Lung (tissue), 12 donors: ENCODE results near the gene TRAPPC12. TPM values are rescaled to one million over a fixed set of nuclear protein-coding genes. Genes with fewer than 3 reads are reported as not detected.
"Not testable (repeated sequence)": the region's sequence is repeated elsewhere in the genome, so short reads cannot be mapped to it uniquely, and the experiment has no call there.

Experiments
- ATAC-seq: fragments of 200-7000 bp; cut with Tn5 transposase; one replicate; pipeline ENCODE4 v1.9.1; 2020; ENCODE audit warnings: moderate number of reproducible peaks; ENCODE audit not compliant: insufficient read depth, low FRiP score
- DNase-seq, 3 donors: peaks; one replicate each; pipeline ENCODE4 v3.0.0-alpha.2; 2013 to 2017
- H3K27ac ChIP-seq, 2 donors: one replicate each; pipeline ENCODE4 v1.5.1; 2013; ENCODE audit warnings: mild to moderate bottlenecking in 2 of 2, moderate library complexity in 2 of 2, control low read depth in 1 of 2, inconsistent platforms in 1 of 2, low read depth in 1 of 2, low read length in 1 of 2
- H3K27me3 ChIP-seq, 3 donors: one replicate each; pipeline ENCODE4 v1.5.1; 2013; ENCODE audit warnings: low read length in 2 of 3; ENCODE audit not compliant: control insufficient read depth in 3 of 3, insufficient read depth in 3 of 3
- H3K36me3 ChIP-seq, 4 donors: one replicate each; pipeline ENCODE4 v1.5.1; 2013; ENCODE audit warnings: low read length in 4 of 4, mild to moderate bottlenecking in 1 of 4, moderate library complexity in 1 of 4; ENCODE audit not compliant: control insufficient read depth in 4 of 4, insufficient read depth in 4 of 4
- H3K4me1 ChIP-seq, 5 donors: one replicate each; pipeline ENCODE4 v1.5.1; 2013; ENCODE audit warnings: low read length in 5 of 5, mild to moderate bottlenecking in 2 of 5, moderate library complexity in 1 of 5; ENCODE audit not compliant: control insufficient read depth in 5 of 5, insufficient read depth in 5 of 5
- H3K4me3 ChIP-seq: one replicate; pipeline ENCODE4 v1.5.1; 2013; ENCODE audit warnings: mild to moderate bottlenecking, control low read depth, moderate library complexity
- H3K9ac ChIP-seq, 2 donors: one replicate each; pipeline ENCODE4 v1.5.1; 2013; ENCODE audit warnings: low read length in 2 of 2, control low read depth in 1 of 2; ENCODE audit not compliant: insufficient read depth in 1 of 2
- H3K9me3 ChIP-seq, 4 donors: one replicate each; pipeline ENCODE4 v1.5.1; 2013; ENCODE audit warnings: low read length in 3 of 4, mild to moderate bottlenecking in 1 of 4, moderate library complexity in 1 of 4; ENCODE audit not compliant: control insufficient read depth in 4 of 4, insufficient read depth in 3 of 4
- WGBS, 2 donors: extraction: QIAGEN DNeasy Blood & Tissue Kit; methylation state at CpG; one replicate each; pipeline ENCODE4 v1.1.7; 2013; 5-methylcytosine and 5-hydroxymethylcytosine counted together
- polyA plus RNA-seq, 2 donors: library from polyadenylated mRNA; stranded (reverse); fragments of 200-250 nt; gene quantifications; one replicate each; pipeline ENCODE4 v1.2.1, GENCODE V29; 2013
- total RNA-seq, 2 donors: library from RNA; depleted of rRNA in 1 of 2; stranded (reverse); fragments of >200 nt in 1 of 2; gene quantifications; one replicate each; pipeline ENCODE4 v1.2.1, GENCODE V29; 2014 to 2021
- TF ChIP-seq, protein P1 (sequence below): IDR thresholded peaks from 2 replicates; pipeline ENCODE4 v1.5.1; 2012; ENCODE audit warnings: mild to moderate bottlenecking; ENCODE audit errors: control extremely low read depth, extremely low read depth
- donor health status: control.
- donor health status: control.
- donor health status: Bipolar disorder and iron deficiency.
- donor health status: healthy.
- donor health status: DM: yes; HTN: yes; CAD: no.

Gene TRAPPC12
- total and polyA plus RNA-seq, 4 donors: 49.9 to 117 (median 91.0) TPM

GRCh38 chr2:3365219-3365618 lies 14.3 kb upstream of the TRAPPC12 start:
- ATAC-seq (no peak), DNase-seq (no peak)
- Histone ChIP-seq H3K4me3 (no peak overlapping the region), H3K36me3 (no peaks in the 10 kb centered on the region), H3K27ac (no peak overlapping the region), H3K27me3 (no peaks in the 10 kb centered on the region), H3K9me3 (no peaks in the 10 kb centered on the region), H3K9ac (no peak overlapping the region), H3K4me1 (peaks cover 0 to 4% (median 0%) of the 10 kb centered on the region in 5 donors)
- TF ChIP-seq, protein P1, sequence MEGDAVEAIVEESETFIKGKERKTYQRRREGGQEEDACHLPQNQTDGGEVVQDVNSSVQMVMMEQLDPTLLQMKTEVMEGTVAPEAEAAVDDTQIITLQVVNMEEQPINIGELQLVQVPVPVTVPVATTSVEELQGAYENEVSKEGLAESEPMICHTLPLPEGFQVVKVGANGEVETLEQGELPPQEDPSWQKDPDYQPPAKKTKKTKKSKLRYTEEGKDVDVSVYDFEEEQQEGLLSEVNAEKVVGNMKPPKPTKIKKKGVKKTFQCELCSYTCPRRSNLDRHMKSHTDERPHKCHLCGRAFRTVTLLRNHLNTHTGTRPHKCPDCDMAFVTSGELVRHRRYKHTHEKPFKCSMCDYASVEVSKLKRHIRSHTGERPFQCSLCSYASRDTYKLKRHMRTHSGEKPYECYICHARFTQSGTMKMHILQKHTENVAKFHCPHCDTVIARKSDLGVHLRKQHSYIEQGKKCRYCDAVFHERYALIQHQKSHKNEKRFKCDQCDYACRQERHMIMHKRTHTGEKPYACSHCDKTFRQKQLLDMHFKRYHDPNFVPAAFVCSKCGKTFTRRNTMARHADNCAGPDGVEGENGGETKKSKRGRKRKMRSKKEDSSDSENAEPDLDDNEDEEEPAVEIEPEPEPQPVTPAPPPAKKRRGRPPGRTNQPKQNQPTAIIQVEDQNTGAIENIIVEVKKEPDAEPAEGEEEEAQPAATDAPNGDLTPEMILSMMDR: no peak
- 88 to 96% methylated on average over 5 of the region's 5 CpGs for WGBS, 2 donors

GRCh38 chr2:3368261-3368722 lies 11.2 kb upstream of the TRAPPC12 start:
- DNase-seq (no peak), ATAC-seq (no peak)
- 93 to 99% methylated on average over 4 of the region's 4 CpGs for WGBS, 2 donors
- H3K4me3 ChIP-seq: no peak overlapping the region
- TF ChIP-seq, protein P1: no peak
- no peak overlapping the region for H3K9ac ChIP-seq
- H3K9me3 ChIP-seq: no peaks in the 10 kb centered on the region
- no peak overlapping the region for H3K27ac ChIP-seq
- H3K36me3 ChIP-seq: no peaks in the 10 kb centered on the region
- no peaks in the 10 kb centered on the region for H3K27me3 ChIP-seq
- no peaks in the 10 kb centered on the region for H3K4me1 ChIP-seq

- H3K9me3 ChIP-seq, ATAC-seq, H3K4me1 ChIP-seq, H3K27ac ChIP-seq, H3K9ac ChIP-seq, H3K36me3 ChIP-seq, H3K27me3 ChIP-seq, H3K4me3 ChIP-seq, DNase-seq: not testable (repeated sequence)
- WGBS, 2 donors: 91 to 92% methylated on average over 31 to 34 of the region's 34 CpGs
Observed at GRCh38 chr2:3369340-3370181, 9.9 kb upstream of the TRAPPC12 start.

GRCh38 chr2:3376821-3377220 lies 2.7 kb upstream of the TRAPPC12 start:
- ATAC-seq (no peak), DNase-seq (no peak)
- Histone ChIP-seq H3K27me3 (no peaks in the 10 kb centered on the region), H3K27ac (no peak overlapping the region), H3K4me3 (no peak overlapping the region), H3K9ac (no peak overlapping the region), H3K9me3 (no peaks in the 10 kb centered on the region), H3K36me3 (peaks cover 0 to 3% (median 0%) of the 10 kb centered on the region in 4 donors), H3K4me1 (peaks cover 0 to 27% (median 14%) of the 10 kb centered on the region in 5 donors)
- TF ChIP-seq, protein P1: no peak
- WGBS, 2 donors: 71 to 78% methylated on average over 6 of the region's 6 CpGs
